GM21367 (cell line): ENCODE data around the gene GUF1.

ENCODE experiments used
- ATAC-seq: cut with Tn5 transposase; IDR thresholded peaks from one replicate; pipeline ENCODE4 v1.9.1; 2021; ENCODE audit not compliant: unreplicated experiment

The GUF1 gene, protein sequence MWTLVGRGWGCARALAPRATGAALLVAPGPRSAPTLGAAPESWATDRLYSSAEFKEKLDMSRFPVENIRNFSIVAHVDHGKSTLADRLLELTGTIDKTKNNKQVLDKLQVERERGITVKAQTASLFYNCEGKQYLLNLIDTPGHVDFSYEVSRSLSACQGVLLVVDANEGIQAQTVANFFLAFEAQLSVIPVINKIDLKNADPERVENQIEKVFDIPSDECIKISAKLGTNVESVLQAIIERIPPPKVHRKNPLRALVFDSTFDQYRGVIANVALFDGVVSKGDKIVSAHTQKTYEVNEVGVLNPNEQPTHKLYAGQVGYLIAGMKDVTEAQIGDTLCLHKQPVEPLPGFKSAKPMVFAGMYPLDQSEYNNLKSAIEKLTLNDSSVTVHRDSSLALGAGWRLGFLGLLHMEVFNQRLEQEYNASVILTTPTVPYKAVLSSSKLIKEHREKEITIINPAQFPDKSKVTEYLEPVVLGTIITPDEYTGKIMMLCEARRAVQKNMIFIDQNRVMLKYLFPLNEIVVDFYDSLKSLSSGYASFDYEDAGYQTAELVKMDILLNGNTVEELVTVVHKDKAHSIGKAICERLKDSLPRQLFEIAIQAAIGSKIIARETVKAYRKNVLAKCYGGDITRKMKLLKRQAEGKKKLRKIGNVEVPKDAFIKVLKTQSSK

DNA sequence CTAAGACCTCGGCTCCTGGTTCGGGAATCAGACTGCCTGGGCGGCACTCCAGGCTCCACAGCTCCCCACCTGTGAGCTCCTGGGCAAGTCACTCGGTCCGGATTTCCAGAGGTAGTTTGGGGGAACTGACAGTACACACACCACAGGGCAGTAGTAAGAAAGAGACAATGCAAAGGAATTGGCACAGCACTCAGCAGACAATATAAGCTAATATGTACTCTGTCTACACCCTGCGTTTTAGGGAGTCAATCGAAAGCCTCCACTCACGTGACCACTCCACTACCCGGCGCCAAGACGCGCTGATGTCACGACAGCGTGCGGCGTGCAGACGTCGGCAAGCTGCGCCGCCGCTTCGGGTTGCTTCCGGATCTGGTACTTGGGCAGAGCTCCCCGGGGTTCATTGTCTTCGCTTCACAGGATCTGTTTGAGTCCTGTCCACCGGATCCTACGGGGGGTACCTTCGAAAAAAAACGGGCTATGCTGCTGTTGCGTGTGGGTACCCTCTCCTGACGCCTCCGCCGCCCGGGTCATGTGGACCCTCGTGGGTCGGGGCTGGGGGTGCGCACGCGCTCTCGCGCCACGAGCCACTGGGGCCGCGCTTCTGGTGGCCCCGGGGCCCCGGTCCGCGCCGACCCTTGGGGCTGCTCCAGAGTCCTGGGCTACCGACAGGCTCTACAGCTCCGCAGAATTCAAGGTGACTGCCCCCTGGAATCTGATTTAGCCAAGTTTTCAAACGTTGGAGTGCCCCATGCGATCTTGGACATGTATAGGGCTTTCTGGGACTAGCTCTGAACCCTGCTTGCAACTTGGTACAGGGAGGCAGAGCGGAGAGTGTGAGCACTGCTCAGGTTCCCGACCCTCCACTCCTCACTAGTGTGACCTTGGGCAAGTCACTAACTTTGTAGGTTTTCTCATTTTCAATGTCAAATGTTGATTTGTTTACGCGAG lies at the start of gene GUF1:
TSS of gene GUF1 (plus strand) at position 327 of the 948 bp plus-strand sequence. CDS start at position 530, 203 bp downstream.
- peak; percentile 95 for ATAC-seq

DNA sequence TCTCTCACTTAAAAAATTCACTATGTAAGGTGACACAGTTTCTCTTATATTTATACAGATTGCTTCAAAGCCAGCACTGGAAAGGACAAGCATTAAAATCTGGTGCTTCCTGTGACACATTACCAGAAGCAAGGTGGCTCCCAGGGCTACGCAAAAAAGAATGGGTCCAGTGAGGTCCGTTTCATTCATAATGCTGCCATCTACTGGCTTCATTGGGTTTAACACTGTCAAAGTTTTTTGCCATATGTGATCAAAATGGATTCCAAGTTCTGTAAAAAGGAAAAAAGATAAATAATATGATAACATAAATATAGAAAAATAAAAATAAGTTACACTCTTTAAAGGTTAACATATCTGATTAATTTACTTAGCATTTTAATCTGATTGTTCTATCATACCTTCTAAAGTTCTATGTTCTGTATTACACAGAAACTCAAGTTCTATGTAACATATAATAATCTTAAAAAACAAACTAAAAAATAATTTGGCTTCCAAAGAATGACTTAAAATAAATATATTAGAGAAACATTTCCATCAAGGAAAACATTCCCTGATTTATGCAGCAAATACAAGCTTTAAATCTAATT lies 48.8 kb upstream of the GUF1 start:
- peak; percentile 95 for ATAC-seq

GRCh38 chr4:44632089-44632488 lies 46.1 kb upstream of the GUF1 start:
- ATAC-seq: no peak

- ATAC-seq: no peak
Observed at GRCh38 chr4:44632733-44633132, 45.5 kb upstream of the GUF1 start.

DNA sequence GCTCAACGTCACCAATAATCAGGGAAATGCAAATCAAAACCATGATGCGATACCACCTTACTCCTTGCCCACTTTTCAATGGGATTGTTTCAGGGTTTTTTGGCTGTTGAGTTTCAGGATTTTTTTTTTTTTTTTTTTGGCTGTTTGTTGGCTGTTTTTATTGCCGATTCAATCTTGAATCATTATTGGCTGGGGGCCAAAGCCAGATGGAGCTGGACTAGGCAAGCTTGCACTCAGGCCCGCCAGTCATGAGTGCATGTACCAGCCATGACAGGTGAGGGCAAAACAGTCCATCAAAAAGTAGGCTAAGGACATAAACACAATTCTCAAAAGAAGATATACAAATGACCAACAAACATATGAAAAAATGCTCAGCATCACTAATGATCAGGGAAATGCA lies 40.1 kb upstream of the GUF1 start:
- ATAC-seq: no peak

GRCh38 chr4:44646151-44646550 lies 32.1 kb upstream of the GUF1 start:
- ATAC-seq: no peak

DNA sequence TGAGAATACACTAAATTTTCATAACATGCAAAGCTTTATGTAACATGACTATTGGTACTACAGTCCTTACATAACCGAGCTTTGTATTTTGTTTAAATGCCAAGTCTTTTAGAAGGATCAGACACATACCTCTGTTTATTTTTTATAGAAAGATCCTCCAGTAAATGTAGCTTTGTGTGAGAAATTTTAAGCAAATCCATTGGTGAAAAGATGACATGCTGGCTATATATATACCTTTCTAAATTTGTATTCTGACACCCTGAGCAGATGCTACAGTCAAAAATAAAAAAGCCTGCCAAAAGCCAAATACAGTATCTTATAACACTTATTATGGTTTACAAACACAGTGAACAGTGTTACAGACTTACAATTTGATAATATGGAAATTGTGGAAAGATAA lies 26.8 kb upstream of the GUF1 start, which contains the start of gene YIPF7:
TSS of gene YIPF7 (minus strand) at position 201 of the 400 bp plus-strand sequence. CDS start 1,525 bp downstream, outside the sequence.
- no peak for ATAC-seq

GRCh38 chr4:44652002-44652401 lies 26.2 kb upstream of the GUF1 start:
- ATAC-seq: no peak

DNA sequence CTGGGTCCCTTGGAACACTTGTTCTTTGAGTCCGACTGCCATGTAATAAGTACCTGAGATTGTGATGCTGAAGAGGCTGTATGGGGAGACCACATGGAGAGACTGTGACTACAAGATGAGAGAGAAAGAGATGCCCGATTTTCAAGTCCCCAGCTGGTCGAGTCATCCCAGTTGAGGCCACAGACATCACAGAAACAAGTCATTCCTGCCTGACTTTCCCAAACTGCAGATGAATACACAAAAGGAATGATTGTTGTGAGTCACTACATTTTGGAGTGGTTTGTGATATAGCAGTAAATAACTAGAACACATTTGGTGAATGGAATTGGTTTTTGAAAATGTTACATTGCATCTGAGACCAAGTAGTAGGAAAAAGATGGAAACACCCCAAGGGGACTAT lies 17.8 kb upstream of the GUF1 start:
- no peak for ATAC-seq

GRCh38 chr4:44661940-44662622 lies 16.1 kb upstream of the GUF1 start:
- no peak for ATAC-seq

GRCh38 chr4:44662623-44663005 lies 15.6 kb upstream of the GUF1 start:
- no peak for ATAC-seq

DNA sequence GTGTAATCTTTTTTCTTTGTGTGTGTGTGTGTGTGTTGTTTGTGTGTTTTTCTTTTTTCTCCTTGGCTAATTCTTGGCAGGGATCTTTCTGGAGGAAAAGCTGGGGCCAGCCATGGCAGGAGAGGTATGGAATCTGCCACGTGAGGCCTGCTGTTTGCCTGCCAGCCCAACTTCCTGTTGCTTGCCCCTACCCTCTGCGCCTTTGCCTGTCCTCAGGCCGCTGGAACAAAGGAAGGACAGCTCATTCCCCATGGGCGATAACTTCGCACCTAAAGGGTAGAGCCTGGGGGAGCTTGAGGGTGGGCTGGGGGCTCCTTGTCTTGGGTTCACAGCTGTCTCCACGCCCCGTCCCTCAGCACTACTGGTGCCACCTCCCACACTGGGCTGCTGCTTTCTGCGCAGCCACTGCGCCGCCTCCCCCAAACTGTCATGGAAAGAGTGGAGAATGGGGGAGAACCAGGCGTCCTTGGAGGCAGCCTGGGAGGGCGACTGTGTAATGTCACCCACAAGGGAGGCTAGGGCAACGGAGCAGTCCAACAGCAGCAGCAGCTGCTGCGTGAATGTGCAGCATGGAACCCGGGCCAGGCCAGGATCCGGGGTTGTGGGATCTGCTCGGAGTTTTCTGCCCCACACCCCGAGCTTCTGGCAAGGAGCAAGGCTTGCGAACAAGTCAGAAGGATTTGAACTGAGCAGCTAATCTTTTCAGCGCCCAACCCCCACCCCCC lies 14.5 kb upstream of the GUF1 start:
- no peak for ATAC-seq

- no peak for ATAC-seq
Observed at GRCh38 chr4:44668526-44668925, 9.7 kb upstream of the GUF1 start.

DNA sequence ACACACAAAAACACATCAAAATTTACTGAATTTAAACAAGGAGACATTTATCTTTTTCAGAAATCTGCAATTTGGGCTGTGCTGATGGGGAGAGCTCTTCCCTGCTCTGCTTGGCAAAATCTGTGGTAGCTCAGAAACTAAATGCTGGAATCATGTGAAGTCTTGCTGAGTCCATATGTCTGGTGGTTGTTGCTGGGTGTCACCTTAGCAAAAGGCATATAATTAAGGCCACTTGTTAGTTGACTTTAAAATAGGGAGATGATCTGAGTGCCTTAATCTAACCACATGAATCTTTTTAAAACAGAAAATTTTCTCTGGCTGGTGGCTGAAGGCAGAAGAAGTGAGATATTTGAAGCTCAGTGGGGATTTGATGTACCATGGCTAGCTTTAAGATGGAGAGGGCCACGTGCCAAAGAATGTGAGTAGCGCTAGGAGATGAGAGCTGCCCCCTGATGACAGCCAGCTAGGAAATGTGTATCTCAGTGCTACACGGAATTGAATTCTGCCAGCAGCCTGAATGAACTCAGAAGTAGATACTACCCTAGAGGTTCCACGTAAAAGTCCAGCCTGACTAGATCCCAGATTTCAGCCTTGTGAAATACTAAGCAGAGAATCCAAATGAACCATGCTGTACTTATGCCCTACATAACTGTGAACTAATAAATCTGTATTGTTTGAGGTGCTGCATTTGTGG lies 7.6 kb upstream of the GUF1 start:
- ATAC-seq: no peak

DNA sequence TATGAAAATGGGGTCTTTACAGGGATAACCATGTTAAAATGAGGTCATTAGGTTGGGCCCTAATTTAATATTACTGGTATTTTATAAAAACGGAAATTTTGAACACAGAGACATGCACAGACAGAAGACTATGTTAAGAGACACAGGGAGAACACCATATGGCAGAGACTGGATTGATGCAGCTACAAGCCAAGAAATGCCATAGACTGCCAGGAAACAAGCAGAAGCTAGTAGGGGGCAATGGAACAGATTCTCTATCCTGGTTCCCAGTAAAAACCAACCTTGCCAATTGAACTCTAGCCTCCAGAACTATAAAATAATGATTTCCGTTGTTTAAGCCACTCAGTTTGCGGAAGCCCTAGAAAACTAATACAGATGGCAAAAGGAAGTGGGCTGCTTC lies 6.6 kb upstream of the GUF1 start:
- no peak for ATAC-seq

GRCh38 chr4:44674471-44674870 lies 3.7 kb upstream of the GUF1 start:
- ATAC-seq: no peak

DNA sequence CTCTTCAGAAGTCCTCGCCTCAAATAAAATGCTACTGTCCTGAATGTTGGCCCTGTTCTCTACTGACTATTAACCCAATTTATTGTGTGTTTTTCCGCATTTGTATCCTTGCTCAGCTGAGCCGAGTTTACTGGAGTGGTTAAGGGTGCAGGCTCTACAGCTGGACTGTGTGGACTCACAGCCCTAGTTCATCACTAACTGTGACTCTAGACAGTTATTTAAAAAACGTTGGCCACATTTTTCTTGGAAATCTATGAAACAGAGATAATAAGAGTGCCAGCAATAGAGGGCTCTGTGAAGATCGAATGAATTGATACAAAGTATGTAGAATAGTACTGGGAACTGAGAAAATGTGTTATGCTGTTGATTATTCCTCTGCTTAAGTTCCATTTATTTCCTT lies 2.9 kb upstream of the GUF1 start:
- no peak for ATAC-seq

- ATAC-seq: no peak
Observed at GRCh38 chr4:44679060-44679459, 840 bp downstream of the GUF1 start.

DNA sequence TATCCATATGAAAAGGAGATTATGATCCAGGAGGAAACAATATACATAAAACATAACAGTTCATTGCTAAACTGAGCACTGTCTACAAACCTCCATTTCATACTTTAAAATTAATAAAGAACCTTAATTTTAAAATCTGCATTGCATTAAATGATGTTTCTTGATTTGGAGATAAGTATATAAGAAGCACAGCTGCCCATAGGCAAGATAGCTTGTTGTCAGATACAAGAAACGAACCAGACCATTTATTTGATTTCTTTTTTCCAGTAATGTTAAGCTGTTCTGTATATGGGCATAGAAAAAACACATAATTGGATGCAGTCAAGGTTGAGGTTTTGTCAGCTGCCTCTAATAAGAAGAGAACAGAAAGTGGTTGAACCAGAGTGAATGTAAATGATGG lies 6.4 kb downstream of the GUF1 start:
- no peak for ATAC-seq
